HG03066 (cell line): ENCODE results near the gene CYFIP1.
"Not testable (repeated sequence)": the region's sequence is repeated elsewhere in the genome, so short reads cannot be mapped to it uniquely, and the experiment has no call there.

Source experiments
- ATAC-seq: cut with Tn5 transposase; IDR thresholded peaks from one replicate; pipeline ENCODE4 v1.9.1; 2021; ENCODE audit warnings: low read depth; ENCODE audit not compliant: unreplicated experiment

CYFIP1 gene

GRCh38 chr15:22980189-22981050, at the start of gene CYFIP1:
TSS of gene CYFIP1 (minus strand) at chr15:22980368. CDS start at chr15:22947285, 33,083 bp downstream.
- peak; percentile 60 for ATAC-seq

- ATAC-seq: no peak
These were observed 46.0 kb upstream of the CYFIP1 start for GRCh38 chr15:23026218-23026617.

- ATAC-seq: no peak
These were observed 42.0 kb upstream of the CYFIP1 start for GRCh38 chr15:23022156-23022555.

- ATAC-seq: no peak
These were observed 34.3 kb upstream of the CYFIP1 start for GRCh38 chr15:23014394-23015000.

GRCh38 chr15:23013681-23014080, 33.5 kb upstream of the CYFIP1 start:
- ATAC-seq: no peak

- ATAC-seq: not testable (repeated sequence)
These were observed 32.4 kb upstream of the CYFIP1 start for GRCh38 chr15:23012616-23013015.

GRCh38 chr15:23003736-23004135, 23.6 kb upstream of the CYFIP1 start:
- ATAC-seq: no peak

- ATAC-seq: no peak
These were observed 22.8 kb upstream of the CYFIP1 start for GRCh38 chr15:23002920-23003319.

GRCh38 chr15:22995795-22996194, 15.6 kb upstream of the CYFIP1 start:
- no peak for ATAC-seq

- ATAC-seq: no peak
These were observed 11.8 kb upstream of the CYFIP1 start for GRCh38 chr15:22992024-22992326.

- ATAC-seq: no peak
These were observed 9.7 kb upstream of the CYFIP1 start for GRCh38 chr15:22989576-22990477.

- no peak for ATAC-seq
These were observed 8.6 kb upstream of the CYFIP1 start for GRCh38 chr15:22988811-22989210.

- ATAC-seq: not testable (repeated sequence)
These were observed 1.8 kb upstream of the CYFIP1 start for GRCh38 chr15:22981931-22982330.

GRCh38 chr15:22981051-22981840, 1.1 kb upstream of the CYFIP1 start:
- ATAC-seq: no peak

GRCh38 chr15:22979238-22980188, 655 bp downstream of the CYFIP1 start:
- peak; percentile 57 for ATAC-seq

GRCh38 chr15:22978691-22979237, 1.4 kb downstream of the CYFIP1 start:
- peak; percentile 15 for ATAC-seq

GRCh38 chr15:22974745-22975144, 5.4 kb downstream of the CYFIP1 start:
- ATAC-seq: no peak

GRCh38 chr15:22973987-22974386, 6.2 kb downstream of the CYFIP1 start:
- ATAC-seq: no peak

- ATAC-seq: no peak
These were observed 6.9 kb downstream of the CYFIP1 start for GRCh38 chr15:22973286-22973685.
